IMR-90 (cell line): ENCODE measurements around the gene SAMD9. TPM values are rescaled to one million over a fixed set of nuclear protein-coding genes. Genes with fewer than 3 reads are reported as not detected.

Experiments used
- ATAC-seq: fragments of 200-7000 bp; cut with Tn5 transposase; 2 replicates; pipeline ENCODE4 v1.9.1; 2020; ENCODE audit warnings: low read depth, mild to moderate bottlenecking, moderate library complexity
- BruUV-seq: library from RNA; stranded (reverse); fragments of 400-500 nt; replicated peaks from 2 replicates; lab custom pipeline; 2021; lab: Mats Ljungman, UMichigan
- CTCF ChIA-PET: fragments of 300-600 bp; formaldehyde crosslinking; extraction: SDS; loops from one replicate; lab custom pipeline; 2021; ENCODE audit warnings: antibody characterized with exemption; lab: Yijun Ruan, JAX
- POLR2A ChIA-PET: fragments of 300-600 bp; sonication (Branson Sonifier 250); formaldehyde crosslinking; loops from one replicate; lab custom pipeline; 2022; ENCODE audit warnings: antibody characterized with exemption; ENCODE audit not compliant: unreplicated experiment; lab: Charles Lee
- DNase-seq: peaks from one replicate; pipeline ENCODE4 v3.0.0; 2013
- H2AFZ ChIP-seq: replicated peaks from 2 replicates; pipeline ENCODE3; 2013; ENCODE audit warnings: low read length, mild to moderate bottlenecking; ENCODE audit not compliant: poor library complexity
- H2AK5ac ChIP-seq: 2 replicates; pipeline ENCODE4 v1.6.1; 2013; ENCODE audit warnings: low read depth, low read length, inconsistent platforms
- H2AK9ac ChIP-seq: replicated peaks from 2 replicates; pipeline ENCODE3; 2013; ENCODE audit warnings: mild to moderate bottlenecking, low read depth, low read length, moderate library complexity; ENCODE audit not compliant: poor library complexity
- H2BK120ac ChIP-seq: 2 replicates; pipeline ENCODE4 v1.6.1; 2013; ENCODE audit warnings: low read depth, low read length, inconsistent platforms
- H2BK15ac ChIP-seq: 3 replicates; pipeline ENCODE4 v1.6.1; 2013; ENCODE audit warnings: low read depth, low read length, inconsistent platforms
- H2BK20ac ChIP-seq: 2 replicates; pipeline ENCODE4 v1.6.1; 2013; ENCODE audit warnings: low read depth, mild to moderate bottlenecking, inconsistent platforms, low read length, moderate library complexity
- H2BK5ac ChIP-seq: 2 replicates; pipeline ENCODE4 v1.6.1; 2013; ENCODE audit warnings: mild to moderate bottlenecking, low read depth, low read length, inconsistent platforms; ENCODE audit not compliant: poor library complexity, severe bottlenecking
- H3K14ac ChIP-seq: replicated peaks from 2 replicates; pipeline ENCODE4 v1.6.1; 2013; ENCODE audit warnings: low read depth, low read length, inconsistent platforms
- H3K18ac ChIP-seq: 2 replicates; pipeline ENCODE4 v1.6.1; 2013; ENCODE audit warnings: low read depth, low read length, control low read depth
- H3K23ac ChIP-seq: 2 replicates; pipeline ENCODE4 v1.6.1; 2013; ENCODE audit warnings: low read depth, low read length, inconsistent platforms
- H3K27ac ChIP-seq: 2 replicates; pipeline ENCODE4 v1.5.1; 2013; ENCODE audit warnings: mild to moderate bottlenecking, control low read depth, low read length; ENCODE audit not compliant: insufficient read depth
- H3K27me3 ChIP-seq: 2 replicates; pipeline ENCODE4 v1.6.1; 2013; ENCODE audit warnings: low read length; ENCODE audit not compliant: control insufficient read depth, insufficient read depth
- H3K36me3 ChIP-seq: 2 replicates; pipeline ENCODE4 v1.6.1; 2013; ENCODE audit warnings: low read length, mixed read lengths; ENCODE audit not compliant: control insufficient read depth, insufficient read depth
- H3K4ac ChIP-seq: 2 replicates; pipeline ENCODE4 v1.6.1; 2013; ENCODE audit warnings: low read depth, low read length, inconsistent platforms
- H3K4me1 ChIP-seq: 2 replicates; pipeline ENCODE4 v1.6.1; 2013; ENCODE audit warnings: low read length, mixed read lengths; ENCODE audit not compliant: control insufficient read depth, insufficient read depth
- H3K4me2 ChIP-seq: 2 replicates; pipeline ENCODE4 v1.6.1; 2013; ENCODE audit warnings: low read depth, mild to moderate bottlenecking, control low read depth, low read length, moderate library complexity
- H3K4me3 ChIP-seq: 2 replicates; pipeline ENCODE4 v1.5.1; 2013; ENCODE audit warnings: low read depth, mild to moderate bottlenecking, control low read depth, low read length, moderate library complexity; ENCODE audit not compliant: insufficient read depth
- H3K56ac ChIP-seq: 2 replicates; pipeline ENCODE4 v1.6.1; 2013; ENCODE audit warnings: low read length, inconsistent platforms; ENCODE audit not compliant: insufficient read depth; ENCODE audit errors: extremely low read depth
- H3K79me1 ChIP-seq, 2 experiments: 2 replicates each; pipeline ENCODE4 v1.6.1; 2013; ENCODE audit warnings: low read length in 2 of 2, inconsistent platforms in 1 of 2, low read depth in 1 of 2
- H3K9ac ChIP-seq: 2 replicates; pipeline ENCODE4 v1.6.1; 2013; ENCODE audit warnings: low read depth, low read length, control low read depth
- H3K9me1 ChIP-seq: 2 replicates; pipeline ENCODE4 v1.6.1; 2013; ENCODE audit warnings: low read length, inconsistent platforms; ENCODE audit not compliant: insufficient read depth
- H3K9me3 ChIP-seq: 2 replicates; pipeline ENCODE4 v1.6.1; 2013; ENCODE audit warnings: low read length; ENCODE audit not compliant: control insufficient read depth, insufficient read depth
- H4K20me1 ChIP-seq: 2 replicates; pipeline ENCODE4 v1.6.1; 2013; ENCODE audit warnings: low read length, inconsistent platforms; ENCODE audit not compliant: insufficient read depth
- H4K5ac ChIP-seq: 2 replicates; pipeline ENCODE4 v1.6.1; 2013; ENCODE audit warnings: mild to moderate bottlenecking, low read depth, low read length, control low read depth
- H4K8ac ChIP-seq, 2 experiments: 2 replicates each; pipeline ENCODE4 v1.6.1; 2013; ENCODE audit warnings: low read depth in 2 of 2, low read length in 2 of 2, control low read depth in 1 of 2, inconsistent platforms in 1 of 2
- H4K91ac ChIP-seq: 2 replicates; pipeline ENCODE4 v1.6.1; 2013; ENCODE audit warnings: low read depth, low read length, inconsistent platforms; ENCODE audit not compliant: insufficient read depth
- SMC3 ChIP-seq: fragments of 150-350 bp; IDR thresholded peaks from 2 replicates; pipeline ENCODE4 v1.6.1; 2016; ENCODE audit warnings: low read depth, mild to moderate bottlenecking, antibody characterized with exemption, low read length, moderate library complexity
- WGBS, 2 experiments: methylation state at CpG; one replicate each; pipeline versions ENCODE4 v1.1.5 to v1.1.7; 2013; ENCODE audit warnings: missing lambda C conversion rate in 2 of 2; ENCODE audit not compliant: insufficient read length in 1 of 2; ENCODE audit errors: extremely low coverage in 2 of 2; 5-methylcytosine and 5-hydroxymethylcytosine counted together
- dilution Hi-C: fragments of 300-500 bp; cut with HindIII; formaldehyde crosslinking; loops from one replicate; pipeline ENCODE4 v1.14.3; 2018; ENCODE audit warnings: low sequenced_read_pairs; ENCODE audit not compliant: unreplicated experiment
- in situ Hi-C: fragments of 300-500 bp; cut with MboI; formaldehyde crosslinking; loops from 3 replicates; pipeline ENCODE4 v1.14.3; 2019; ENCODE audit warnings: low sequenced_read_pairs, inconsistent platforms, mixed read lengths
- intact Hi-C: fragments of 100-400 bp; cut with micrococcal nuclease; formaldehyde crosslinking; loops from 2 replicates; pipeline ENCODE4 v1.10.0; 2022
- polyA plus RNA-seq, 3 experiments: library from polyadenylated mRNA; depleted of rRNA; stranded (reverse); fragments of >200 nt; gene quantifications; 2 replicates each; pipeline ENCODE4 v1.2.3, GENCODE V29; 2012; ENCODE audit warnings: low replicate concordance in 1 of 3
- total RNA-seq: library from RNA; depleted of rRNA; stranded (reverse); fragments of >200 nt; gene quantifications from 2 replicates; pipeline ENCODE4 v1.2.3, GENCODE V29; 2012
- TF ChIP-seq, protein P1 (sequence below): fragments of 150-350 bp; IDR thresholded peaks from 2 replicates; pipeline ENCODE4 v1.6.1; 2017; ENCODE audit warnings: mild to moderate bottlenecking, antibody characterized with exemption, low read length, low read depth

SAMD9 gene
- total and polyA plus RNA-seq, 2 of the 4 experiments (the other 2 are of a cell fraction), result 1.9 to 9.5 TPM

DNA sequence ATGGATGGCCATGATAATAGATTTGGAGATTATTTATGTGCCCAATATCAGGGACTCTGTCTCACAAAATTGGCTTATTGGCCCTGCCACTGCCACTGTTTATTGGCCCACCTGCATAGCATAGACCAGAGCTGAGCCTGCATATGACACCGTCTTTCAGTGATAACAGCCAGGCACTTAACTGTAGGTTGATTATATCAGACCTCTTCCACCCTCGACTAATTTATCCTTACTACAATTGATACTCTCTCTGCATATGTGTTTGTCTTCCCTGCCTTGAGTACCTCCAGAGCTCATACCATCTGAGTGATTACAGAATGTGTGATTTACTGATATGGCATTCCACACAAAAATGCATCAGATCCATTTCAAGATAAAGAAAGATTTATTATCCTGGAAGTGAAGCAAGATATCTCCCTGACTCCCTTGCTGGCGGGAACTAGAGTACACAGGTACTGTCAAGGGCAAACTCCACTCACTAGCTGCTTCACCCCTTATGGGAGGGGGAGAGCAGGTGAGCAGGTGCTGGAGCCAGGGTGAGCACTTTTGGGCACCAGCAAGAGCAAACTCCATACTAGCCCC, 43.5 kb upstream of the SAMD9 start:
- H3K4me3 ChIP-seq, result no peak overlapping the region
- no peaks in the 10 kb centered on the region for H3K79me1 ChIP-seq
- CTCF ChIA-PET, result no interaction called here
- H3K4me1 ChIP-seq, result no peaks in the 10 kb centered on the region; the same call in 1 of the 2 replicates
- H3K18ac ChIP-seq, result no peak overlapping the region
- no peak overlapping the region for H4K8ac ChIP-seq
- intact Hi-C loops, result no loop called here
- no peaks in the 10 kb centered on the region for H4K20me1 ChIP-seq
- no peak overlapping the region for H2BK20ac ChIP-seq
- H2AK9ac ChIP-seq, result peak overlapping the region; percentile 76
- no peak overlapping the region for H2BK15ac ChIP-seq
- no peak overlapping the region for H2BK5ac ChIP-seq
- no peak overlapping the region for H2AK5ac ChIP-seq
- no peak overlapping the region for H3K27ac ChIP-seq
- no peaks in the 10 kb centered on the region for H3K9me1 ChIP-seq
- H4K91ac ChIP-seq, result no peak overlapping the region
- H3K56ac ChIP-seq, result no peak overlapping the region
- H3K4ac ChIP-seq, result no peak overlapping the region
- H3K36me3 ChIP-seq, result no peaks in the 10 kb centered on the region
- POLR2A ChIA-PET, result no interaction called here
- H3K4me2 ChIP-seq, result no peak overlapping the region
- H3K14ac ChIP-seq, result no peak overlapping the region
- BruUV-seq, result no TSS peak
- whole genome bisulfite sequencing, 2 experiments, result no CpG with 5 or more reads among the region's 3 CpGs
- DNase-seq (no peak), ATAC-seq (no peak)
- H2BK120ac ChIP-seq, result no peak overlapping the region
- H4K5ac ChIP-seq, result no peak overlapping the region
- H2AFZ ChIP-seq, result no peak overlapping the region
- peaks cover 3% of the 10 kb centered on the region; the same call in 1 of the 2 replicates for H3K9me3 ChIP-seq
- no peak overlapping the region for H3K9ac ChIP-seq
- TF ChIP-seq, protein P1, sequence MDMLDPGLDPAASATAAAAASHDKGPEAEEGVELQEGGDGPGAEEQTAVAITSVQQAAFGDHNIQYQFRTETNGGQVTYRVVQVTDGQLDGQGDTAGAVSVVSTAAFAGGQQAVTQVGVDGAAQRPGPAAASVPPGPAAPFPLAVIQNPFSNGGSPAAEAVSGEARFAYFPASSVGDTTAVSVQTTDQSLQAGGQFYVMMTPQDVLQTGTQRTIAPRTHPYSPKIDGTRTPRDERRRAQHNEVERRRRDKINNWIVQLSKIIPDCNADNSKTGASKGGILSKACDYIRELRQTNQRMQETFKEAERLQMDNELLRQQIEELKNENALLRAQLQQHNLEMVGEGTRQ, result no peak
- TF ChIP-seq SMC3, result no peak
- in situ Hi-C loops, result no loop called here
- no peak overlapping the region for H3K23ac ChIP-seq
- no peaks in the 10 kb centered on the region; the same call in 1 of the 2 replicates for H3K27me3 ChIP-seq
- dilution Hi-C loops, result no loop called here
